A549 (cell line): ENCODE data around the gene ERRFI1. TPM values are rescaled to one million over a fixed set of nuclear protein-coding genes. Genes with fewer than 3 reads are reported as not detected.

Experiments used
- ATAC-seq, 2 experiments: fragments of 200-7000 bp in 1 of 2; fragments of >200 bp in 1 of 2; cut with Nextera tagmentation in 1 of 2; cut with Tn5 transposase in 1 of 2; 3 replicates each; pipeline versions ENCODE4 v1.8.0 to v1.9.1; 2018 to 2020; ENCODE audit warnings: mild to moderate bottlenecking in 1 of 2, moderate library complexity in 1 of 2
- CTCF ChIA-PET: fragments of 300-600 bp; sonication (Branson Sonifier 250); formaldehyde crosslinking; extraction: SDS; loops from one replicate; lab custom pipeline; 2021; ENCODE audit warnings: antibody characterized with exemption, inconsistent platforms; lab: Yijun Ruan, JAX
- POLR2A ChIA-PET: fragments of 350-600 bp; formaldehyde crosslinking; extraction: SDS; loops from one replicate; lab custom pipeline; 2021; ENCODE audit warnings: antibody characterized with exemption, inconsistent platforms; lab: Yijun Ruan, JAX
- DNase-seq, 2 experiments: peaks; one replicate each; pipeline versions ENCODE4 v3.0.0 to v3.0.0-alpha.2; 2011 to 2016; ENCODE audit warnings: low read depth in 1 of 2, low spot score in 1 of 2
- FAIRE-seq: peaks from 2 replicates; lab custom pipeline; 2011; peaks lifted over from hg19 to GRCh38; lab: Jason Lieb, UNC
- H3K27ac ChIP-seq, 2 experiments: fragments of >200 bp; sonication (Bioruptor Twin); formaldehyde crosslinking; 3 replicates each; pipeline ENCODE4 v1.5.1; 2016 to 2017
- H3K4me1 ChIP-seq: fragments of >200 bp; sonication (Bioruptor Twin); formaldehyde crosslinking; 3 replicates; pipeline ENCODE4 v1.6.1; 2016
- H3K4me2 ChIP-seq: fragments of >200 bp; sonication (Bioruptor Twin); formaldehyde crosslinking; 3 replicates; pipeline ENCODE4 v1.6.1; 2016
- H3K4me3 ChIP-seq: fragments of >200 bp; sonication (Bioruptor Twin); formaldehyde crosslinking; 3 replicates; pipeline ENCODE4 v1.5.1; 2016
- H3K9me3 ChIP-seq: fragments of >200 bp; sonication (Bioruptor Twin); formaldehyde crosslinking; 3 replicates; pipeline ENCODE4 v1.6.1; 2016
- BCL3 ChIP-seq: fragments of >200 bp; sonication (Bioruptor Twin); formaldehyde crosslinking; IDR thresholded peaks from 3 replicates; pipeline ENCODE4 v1.6.1; 2016
- BHLHE40 ChIP-seq: IDR thresholded peaks from 2 replicates; pipeline ENCODE4 v1.6.1; 2012; ENCODE audit warnings: low read depth, low read length, inconsistent platforms
- CHD2 ChIP-seq: fragments of 150-350 bp; IDR thresholded peaks from 2 replicates; pipeline ENCODE4 v1.6.1; 2014; ENCODE audit warnings: low read length; ENCODE audit not compliant: partially characterized antibody
- CHD4 ChIP-seq: fragments of 200-600 bp; sonication (generic); IDR thresholded peaks from 2 replicates; pipeline ENCODE4 v1.6.1; 2016; ENCODE audit warnings: antibody characterized with exemption, mild to moderate bottlenecking, borderline replicate concordance
- GATA3 ChIP-seq: IDR thresholded peaks from 2 replicates; pipeline ENCODE4 v1.6.1; 2012; ENCODE audit warnings: borderline replicate concordance
- HMGXB4 ChIP-seq: fragments of 250-450 bp; sonication (Bioruptor Pico); IDR thresholded peaks from 2 replicates; pipeline ENCODE4 v1.5.0; 2021; ENCODE audit warnings: mild to moderate bottlenecking, moderate library complexity, borderline replicate concordance
- MAFK ChIP-seq: fragments of 450-650 bp; IDR thresholded peaks from 2 replicates; pipeline ENCODE4 v1.6.1; 2014; ENCODE audit not compliant: partially characterized antibody
- PBX3 ChIP-seq: IDR thresholded peaks from 2 replicates; pipeline ENCODE4 v1.6.1; 2012
- PHF8 ChIP-seq: fragments of 200-600 bp; sonication (generic); IDR thresholded peaks from 2 replicates; pipeline ENCODE4 v1.6.1; 2016; ENCODE audit warnings: low read depth, mild to moderate bottlenecking, antibody characterized with exemption, moderate library complexity, borderline replicate concordance
- POLR2AphosphoS2 ChIP-seq: conservative IDR thresholded peaks from 2 replicates; pipeline ENCODE4 v1.6.1; 2012; ENCODE audit warnings: low read length, improper control_type of control experiment, inconsistent platforms
- RCOR1 ChIP-seq: fragments of 150-350 bp; IDR thresholded peaks from 2 replicates; pipeline ENCODE4 v1.6.1; 2014; ENCODE audit warnings: antibody characterized with exemption, low read length, low read depth
- SREBF2 ChIP-seq: fragments of 450-650 bp; IDR thresholded peaks from 2 replicates; pipeline ENCODE4 v1.6.1; 2014; ENCODE audit warnings: mild to moderate bottlenecking, moderate library complexity
- ZNF302 ChIP-seq: fragments of 250-450 bp; sonication (Bioruptor Pico); IDR thresholded peaks from 2 replicates; pipeline ENCODE4 v1.9.0; 2021; ENCODE audit warnings: inconsistent platforms, mild to moderate bottlenecking, moderate library complexity
- WGBS: methylation state at CpG from one replicate; pipeline ENCODE4 v1.1.6; 2017; ENCODE audit errors: missing lambda C conversion rate; 5-methylcytosine and 5-hydroxymethylcytosine counted together
- polyA plus RNA-seq, 4 experiments: library from polyadenylated mRNA; depleted of rRNA in 3 of 4; stranded (reverse); fragments of >200 nt; fragmentation: RNase III in 1 of 4; extraction: RNeasy Plus Mini Kit Qiagen cat#74134 plus additional on column Dnase treatment in 1 of 4; gene quantifications; 2 replicates in 3 of 4; 3 replicates in 1 of 4; pipeline ENCODE4 v1.2.3, GENCODE V29; 2011 to 2017

ERRFI1 gene
- polyA plus RNA-seq, 2 of the 4 experiments (the other 2 are of a cell fraction), result 51.0 to 217 TPM

- DNase-seq (no peak), FAIRE-seq (no peak)
- peak overlapping the region in 1 of 2 experiments; percentile 82; a peak in 3 of 6 replicates for H3K27ac ChIP-seq
- TF ChIP-seq HMGXB4 (CRISPR knock-in tag) (no peak), RCOR1 (no peak), SREBF2 (no peak)
- TF ChIP-seq, all 56 proteins: peak for 0
- ChIA-PET POLR2A (no interaction called here), CTCF (interaction anchor here (0.9 to 13.0 kb wide), 17 partner anchors 9 to 380 kb away, joined by 3 to 172 read pairs (median 8); no protein-coding TSS in a partner anchor)
- WGBS, result 80% methylated on average over 6 of the region's 6 CpGs
- Histone ChIP-seq H3K4me1 (peaks cover 86% of the 10 kb centered on the region), H3K4me2 (peak overlapping the region; percentile 1; the same call in 1 of the 3 replicates), H3K4me3 (no peak overlapping the region), H3K9me3 (no peaks in the 10 kb centered on the region)
- ATAC-seq, result no peak
Measured at GRCh38 chr1:8013800-8014199, 12.3 kb downstream of the ERRFI1 start.

GRCh38 chr1:8013399-8013798 lies 12.7 kb downstream of the ERRFI1 start:
- FAIRE-seq (no peak), ATAC-seq (no peak), DNase-seq (no peak)
- WGBS, result 86% methylated on average over 11 of the region's 11 CpGs
- Histone ChIP-seq H3K4me1 (peaks cover 83% of the 10 kb centered on the region), H3K9me3 (no peaks in the 10 kb centered on the region), H3K4me2 (peak overlapping the region; percentile 1; the same call in 1 of the 3 replicates), H3K4me3 (no peak overlapping the region), H3K27ac (peak overlapping the region in 1 of 2 experiments; percentile 82; a peak in 2 of 6 replicates)
- TF ChIP-seq PBX3, result no peak
- no peak for TF ChIP-seq CHD4
- no peak for TF ChIP-seq BCL3
- no peak for TF ChIP-seq BHLHE40
- TF ChIP-seq PHF8, result no peak
- TF ChIP-seq GATA3, result no peak
- no peak for TF ChIP-seq ZNF302 (CRISPR knock-in tag)
- peak; percentile 89 for TF ChIP-seq POLR2AphosphoS2
- CTCF ChIA-PET, result interaction anchor here (0.9 to 13.0 kb wide), 12 partner anchors 14 to 380 kb away, joined by 3 to 172 read pairs (median 8); no protein-coding TSS in a partner anchor
- POLR2A ChIA-PET, result no interaction called here

GRCh38 chr1:8012955-8013354 lies 13.2 kb downstream of the ERRFI1 start:
- Histone ChIP-seq H3K4me1 (peaks cover 81% of the 10 kb centered on the region), H3K4me3 (no peak overlapping the region), H3K4me2 (no peak overlapping the region), H3K27ac (peak overlapping the region in 1 of 2 experiments; percentile 82; a peak in 1 of 6 replicates), H3K9me3 (no peaks in the 10 kb centered on the region)
- peak; percentile 74 for TF ChIP-seq MAFK
- no peak for TF ChIP-seq CHD2
- 90% methylated on average over 4 of the region's 4 CpGs for WGBS
- DNase-seq (no peak), ATAC-seq (no peak), FAIRE-seq (no peak)
- ChIA-PET POLR2A (no interaction called here), CTCF (interaction anchor here (2.4 to 13.0 kb wide), 5 partner anchors 30 to 321 kb away, joined by 8 to 172 read pairs (median 12); no protein-coding TSS in a partner anchor)
